ENCODE measurements around the gene GFRA1.
A peak's percentile ranks its signal among the peaks of the same experiment; 100 is the strongest.
"Not testable (repeated sequence)": the region's sequence is repeated elsewhere in the genome, so short reads cannot be mapped to it uniquely, and the experiment has no call there.

GFRA1 gene

DNA sequence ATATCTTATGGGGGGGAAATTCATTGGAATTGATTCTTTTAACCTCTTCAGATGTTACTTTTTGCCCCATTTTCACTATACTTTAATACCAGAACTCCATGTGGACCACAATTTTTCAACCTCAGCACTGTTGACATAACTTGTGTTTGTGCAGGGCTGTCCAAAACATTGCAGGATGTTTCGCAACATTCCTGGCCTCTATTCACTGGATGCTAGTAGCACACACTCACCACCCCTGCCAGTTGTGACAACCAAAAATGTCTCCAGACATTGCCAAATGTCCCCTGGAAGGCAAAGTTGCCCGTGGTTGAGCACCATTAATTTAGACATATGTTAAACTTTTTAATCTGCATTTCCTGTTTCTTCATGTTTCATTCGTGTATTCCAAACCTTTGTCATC, 234.7 kb downstream of the GFRA1 start:
- Histone ChIP-seq H3K4me3 (ENCODE audit: low read length) (no peak overlapping the region), H3K4me1 (ENCODE audit: control insufficient read depth, insufficient read depth, low read length) (peaks cover 13% of the 10 kb centered on the region), H3K9me3 (ENCODE audit: control insufficient read depth, low read length) (peaks cover 21% of the 10 kb centered on the region), H3K27me3 (replicated peaks; ENCODE audit: control insufficient read depth, insufficient read depth, low read length) (no peaks in the 10 kb centered on the region), H3K9ac (ENCODE audit: low read length) (no peak overlapping the region), H3K36me3 (ENCODE audit: control insufficient read depth, insufficient read depth, low read length, severe bottlenecking) (no peaks in the 10 kb centered on the region)
- peak; percentile 94 for DNase-seq (ENCODE audit: low read depth)

DNA sequence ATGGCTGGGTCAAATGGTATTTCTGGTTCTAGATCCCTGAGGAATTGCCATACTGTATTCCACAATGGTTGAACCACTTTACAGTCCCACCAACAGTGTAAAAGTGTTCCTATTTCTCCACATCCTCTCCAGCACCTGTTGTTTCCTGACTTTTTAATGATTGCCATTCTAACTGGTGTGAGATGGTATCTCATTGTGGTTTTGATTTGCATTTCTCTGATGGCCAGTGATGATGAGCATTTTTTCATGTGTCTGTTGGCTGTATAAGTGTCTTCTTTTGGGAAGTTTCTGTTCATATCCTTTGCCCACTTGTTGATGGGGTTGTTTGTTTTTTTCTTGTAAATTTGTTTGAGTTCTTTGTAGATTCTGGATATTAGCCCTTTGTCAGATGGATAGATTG, 237.6 kb downstream of the GFRA1 start:
- peaks cover 13% of the 10 kb centered on the region for H3K4me1 ChIP-seq (ENCODE audit: control insufficient read depth, insufficient read depth, low read length)
- H3K27me3 ChIP-seq (replicated peaks; ENCODE audit: control insufficient read depth, insufficient read depth, low read length); H3K4me3 ChIP-seq (ENCODE audit: low read length); H3K9ac ChIP-seq (ENCODE audit: low read length); DNase-seq (ENCODE audit: low read depth); H3K36me3 ChIP-seq (ENCODE audit: control insufficient read depth, insufficient read depth, low read length, severe bottlenecking): not testable (repeated sequence)
- H3K9me3 ChIP-seq (ENCODE audit: control insufficient read depth, low read length): peaks cover 19% of the 10 kb centered on the region

GRCh38 chr10:116030576-116030975, 242.4 kb downstream of the GFRA1 start:
- Histone ChIP-seq H3K9me3 (ENCODE audit: control insufficient read depth, low read length) (peaks cover 18% of the 10 kb centered on the region), H3K9ac (ENCODE audit: low read length) (no peak overlapping the region), H3K27me3 (replicated peaks; ENCODE audit: control insufficient read depth, insufficient read depth, low read length) (peaks cover 5% of the 10 kb centered on the region), H3K4me1 (ENCODE audit: control insufficient read depth, insufficient read depth, low read length) (no peaks in the 10 kb centered on the region), H3K4me3 (ENCODE audit: low read length) (no peak overlapping the region), H3K36me3 (ENCODE audit: control insufficient read depth, insufficient read depth, low read length, severe bottlenecking) (no peaks in the 10 kb centered on the region)
- DNase-seq (ENCODE audit: low read depth): no peak

DNA sequence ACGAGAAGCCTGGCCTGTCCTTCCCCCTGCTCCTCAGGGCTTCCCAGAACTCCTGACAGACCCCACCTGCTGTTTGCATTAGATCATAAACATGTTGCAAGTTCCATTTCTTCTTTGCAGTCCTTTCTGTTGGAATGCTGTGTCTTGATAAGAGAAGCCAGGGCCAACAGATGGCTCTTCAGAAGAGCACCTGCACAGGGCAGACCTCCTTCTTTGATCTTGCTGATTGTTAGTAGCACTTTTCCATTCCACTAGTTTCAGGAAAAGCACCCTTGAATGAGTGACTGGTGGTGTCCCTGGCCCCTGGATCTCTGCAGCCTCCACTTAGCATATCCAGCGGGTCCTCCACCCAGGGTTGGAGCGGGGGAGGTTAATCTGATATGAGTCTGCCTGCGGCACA, 243.2 kb downstream of the GFRA1 start:
- H3K27me3 ChIP-seq (replicated peaks; ENCODE audit: control insufficient read depth, insufficient read depth, low read length): peaks cover 10% of the 10 kb centered on the region
- H3K4me3 ChIP-seq (ENCODE audit: low read length): no peak overlapping the region
- H3K9ac ChIP-seq (ENCODE audit: low read length): no peak overlapping the region
- no peaks in the 10 kb centered on the region for H3K36me3 ChIP-seq (ENCODE audit: control insufficient read depth, insufficient read depth, low read length, severe bottlenecking)
- peaks cover 18% of the 10 kb centered on the region for H3K9me3 ChIP-seq (ENCODE audit: control insufficient read depth, low read length)
- DNase-seq (ENCODE audit: low read depth): no peak
- H3K4me1 ChIP-seq (ENCODE audit: control insufficient read depth, insufficient read depth, low read length): no peaks in the 10 kb centered on the region

GRCh38 chr10:116027355-116027754, 245.7 kb downstream of the GFRA1 start:
- DNase-seq (ENCODE audit: low read depth): no peak
- no peak overlapping the region for H3K4me3 ChIP-seq (ENCODE audit: low read length)
- H3K9ac ChIP-seq (ENCODE audit: low read length): no peak overlapping the region
- peaks cover 4% of the 10 kb centered on the region for H3K9me3 ChIP-seq (ENCODE audit: control insufficient read depth, low read length)
- H3K4me1 ChIP-seq (ENCODE audit: control insufficient read depth, insufficient read depth, low read length): no peaks in the 10 kb centered on the region
- peaks cover 12% of the 10 kb centered on the region for H3K27me3 ChIP-seq (replicated peaks; ENCODE audit: control insufficient read depth, insufficient read depth, low read length)
- no peaks in the 10 kb centered on the region for H3K36me3 ChIP-seq (ENCODE audit: control insufficient read depth, insufficient read depth, low read length, severe bottlenecking)

DNA sequence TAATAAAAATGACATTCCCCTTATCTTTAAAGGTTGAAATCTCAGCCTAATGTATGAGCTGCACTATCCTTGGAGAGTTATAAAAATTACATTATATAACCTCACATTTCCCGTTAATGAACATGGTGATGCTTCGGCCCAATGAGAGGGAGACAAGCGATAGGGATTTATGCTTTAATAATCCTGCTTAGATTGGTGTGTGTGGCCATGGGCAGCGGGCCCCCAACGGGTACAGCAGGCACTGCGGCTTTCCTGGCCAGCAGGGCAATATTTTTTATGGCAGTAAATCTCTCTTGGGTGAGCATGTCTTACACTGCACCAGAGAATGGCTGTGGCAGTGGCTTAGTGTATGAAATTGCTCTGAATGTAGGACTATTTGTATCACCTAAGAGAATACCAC, 246.3 kb downstream of the GFRA1 start:
- peaks cover 14% of the 10 kb centered on the region for H3K27me3 ChIP-seq (replicated peaks; ENCODE audit: control insufficient read depth, insufficient read depth, low read length)
- H3K9me3 ChIP-seq (ENCODE audit: control insufficient read depth, low read length): peaks cover 1% of the 10 kb centered on the region
- no peaks in the 10 kb centered on the region for H3K36me3 ChIP-seq (ENCODE audit: control insufficient read depth, insufficient read depth, low read length, severe bottlenecking)
- DNase-seq (ENCODE audit: low read depth): no peak
- H3K9ac ChIP-seq (ENCODE audit: low read length): no peak overlapping the region
- no peaks in the 10 kb centered on the region for H3K4me1 ChIP-seq (ENCODE audit: control insufficient read depth, insufficient read depth, low read length)
- H3K4me3 ChIP-seq (ENCODE audit: low read length): no peak overlapping the region

DNA sequence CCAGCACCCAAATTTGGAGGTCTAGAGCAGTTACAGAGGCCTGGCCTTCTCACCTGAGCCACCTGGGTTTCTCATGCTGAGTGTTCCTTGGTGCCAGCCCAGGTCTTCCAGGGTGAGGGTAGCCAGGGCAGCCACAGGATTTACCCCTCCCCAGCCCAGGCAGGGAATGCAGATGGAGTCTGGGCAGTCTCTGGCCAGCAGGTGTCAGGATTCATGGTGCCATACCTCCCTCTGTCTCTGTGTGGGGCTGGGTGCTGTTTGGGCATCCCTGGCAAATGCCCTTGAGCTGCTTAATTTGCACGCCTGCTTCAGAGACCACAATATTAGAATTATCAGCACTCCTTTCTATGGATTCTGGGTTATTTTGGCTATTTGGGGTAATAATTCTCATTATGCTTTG, 246.7 kb downstream of the GFRA1 start:
- Histone ChIP-seq H3K4me3 (ENCODE audit: low read length) (no peak overlapping the region), H3K4me1 (ENCODE audit: control insufficient read depth, insufficient read depth, low read length) (no peaks in the 10 kb centered on the region), H3K36me3 (ENCODE audit: control insufficient read depth, insufficient read depth, low read length, severe bottlenecking) (no peaks in the 10 kb centered on the region), H3K9ac (ENCODE audit: low read length) (no peak overlapping the region), H3K27me3 (replicated peaks; ENCODE audit: control insufficient read depth, insufficient read depth, low read length) (peaks cover 15% of the 10 kb centered on the region), H3K9me3 (ENCODE audit: control insufficient read depth, low read length) (peaks cover 5% of the 10 kb centered on the region)
- DNase-seq (ENCODE audit: low read depth): no peak

DNA sequence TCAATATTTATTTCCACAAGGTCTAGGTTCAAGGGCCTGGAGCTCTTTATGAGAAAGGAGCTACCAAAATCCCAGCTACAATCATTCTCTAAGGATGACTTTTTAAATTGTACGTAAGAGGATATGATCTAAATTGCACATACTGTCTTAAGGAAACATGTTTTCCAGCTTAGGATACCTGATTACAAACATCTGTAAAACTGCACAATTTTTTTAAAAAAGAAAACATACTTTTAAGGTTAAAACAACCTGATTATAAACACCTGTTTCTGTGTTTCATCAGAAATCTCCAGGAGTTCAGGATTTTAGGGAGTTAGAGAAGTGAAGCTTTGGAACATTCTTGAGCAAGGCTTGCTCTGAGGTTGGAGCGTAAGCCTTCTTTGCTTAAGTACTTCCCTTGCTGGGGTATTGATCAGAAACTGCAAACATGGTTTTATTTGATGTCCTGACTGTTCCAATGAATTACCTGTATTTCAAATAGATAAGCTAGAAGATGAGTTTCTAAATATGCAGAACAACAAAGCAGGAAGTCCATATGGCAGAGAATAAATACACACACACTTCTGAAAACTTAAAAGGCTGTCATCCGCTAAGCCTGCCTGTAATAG, 248.6 kb downstream of the GFRA1 start:
- H3K4me3 ChIP-seq (ENCODE audit: low read length): no peak overlapping the region
- no peaks in the 10 kb centered on the region for H3K4me1 ChIP-seq (ENCODE audit: control insufficient read depth, insufficient read depth, low read length)
- H3K36me3 ChIP-seq (ENCODE audit: control insufficient read depth, insufficient read depth, low read length, severe bottlenecking): no peaks in the 10 kb centered on the region
- no peak overlapping the region for H3K9ac ChIP-seq (ENCODE audit: low read length)
- H3K27me3 ChIP-seq (replicated peaks; ENCODE audit: control insufficient read depth, insufficient read depth, low read length): peaks cover 13% of the 10 kb centered on the region
- no peak for DNase-seq (ENCODE audit: low read depth)
- peaks cover 10% of the 10 kb centered on the region for H3K9me3 ChIP-seq (ENCODE audit: control insufficient read depth, low read length)

DNA sequence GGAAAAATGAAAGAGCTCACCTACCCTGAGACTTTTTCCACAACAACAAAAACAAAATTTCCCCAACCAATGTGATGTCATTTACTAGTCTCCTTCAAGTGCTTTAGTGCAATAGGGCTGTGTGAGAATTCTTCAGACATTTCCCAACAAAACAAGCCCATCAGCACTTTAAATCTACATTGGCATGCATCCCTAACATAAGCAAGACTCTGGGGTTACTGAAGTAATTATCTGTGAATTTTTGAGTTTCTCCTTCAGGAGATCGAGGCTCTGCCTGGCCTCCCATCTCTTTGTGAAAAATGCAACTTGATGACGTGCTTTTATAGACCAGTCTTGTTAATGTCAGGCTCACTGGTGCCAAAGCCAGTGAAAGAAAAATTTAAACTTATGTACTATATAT, 255.6 kb downstream of the GFRA1 start:
- no peak overlapping the region for H3K4me3 ChIP-seq (ENCODE audit: low read length)
- H3K9ac ChIP-seq (ENCODE audit: low read length): no peak overlapping the region
- DNase-seq (ENCODE audit: low read depth): no peak
- peaks cover 16% of the 10 kb centered on the region for H3K9me3 ChIP-seq (ENCODE audit: control insufficient read depth, low read length)
- H3K27me3 ChIP-seq (replicated peaks; ENCODE audit: control insufficient read depth, insufficient read depth, low read length): peaks cover 3% of the 10 kb centered on the region
- H3K4me1 ChIP-seq (ENCODE audit: control insufficient read depth, insufficient read depth, low read length): no peaks in the 10 kb centered on the region
- no peaks in the 10 kb centered on the region for H3K36me3 ChIP-seq (ENCODE audit: control insufficient read depth, insufficient read depth, low read length, severe bottlenecking)

- no peaks in the 10 kb centered on the region for H3K4me1 ChIP-seq (ENCODE audit: control insufficient read depth, insufficient read depth, low read length)
- no peak for DNase-seq (ENCODE audit: low read depth)
- no peak overlapping the region for H3K9ac ChIP-seq (ENCODE audit: low read length)
- no peaks in the 10 kb centered on the region for H3K36me3 ChIP-seq (ENCODE audit: control insufficient read depth, insufficient read depth, low read length, severe bottlenecking)
- H3K27me3 ChIP-seq (replicated peaks; ENCODE audit: control insufficient read depth, insufficient read depth, low read length): no peaks in the 10 kb centered on the region
- peaks cover 6% of the 10 kb centered on the region for H3K9me3 ChIP-seq (ENCODE audit: control insufficient read depth, low read length)
- no peak overlapping the region for H3K4me3 ChIP-seq (ENCODE audit: low read length)
These were observed 257.2 kb downstream of the GFRA1 start for GRCh38 chr10:116015583-116016333.

GRCh38 chr10:116014871-116015582, 258.0 kb downstream of the GFRA1 start:
- Histone ChIP-seq H3K27me3 (replicated peaks; ENCODE audit: control insufficient read depth, insufficient read depth, low read length) (no peaks in the 10 kb centered on the region), H3K4me3 (ENCODE audit: low read length) (no peak overlapping the region), H3K9ac (ENCODE audit: low read length) (no peak overlapping the region), H3K4me1 (ENCODE audit: control insufficient read depth, insufficient read depth, low read length) (no peaks in the 10 kb centered on the region), H3K9me3 (ENCODE audit: control insufficient read depth, low read length) (peaks cover 6% of the 10 kb centered on the region), H3K36me3 (ENCODE audit: control insufficient read depth, insufficient read depth, low read length, severe bottlenecking) (no peaks in the 10 kb centered on the region)
- peak; percentile 70 for DNase-seq (ENCODE audit: low read depth)

Measured in adipocyte (in vitro differentiated cells).